IMR-90 (cell line): ENCODE measurements around the gene OBP2A.

Experiments
- CEBPB ChIP-seq: IDR thresholded peaks from 2 replicates; pipeline ENCODE4 v1.6.1; 2012; ENCODE audit warnings: low read depth, low read length, improper control_type of control experiment
- MAFK ChIP-seq: IDR thresholded peaks from 2 replicates; pipeline ENCODE4 v1.6.1; 2012; ENCODE audit warnings: low read depth, low read length, improper control_type of control experiment
- MXI1 ChIP-seq: IDR thresholded peaks from 2 replicates; pipeline ENCODE4 v1.6.1; 2012; ENCODE audit warnings: low read depth, mild to moderate bottlenecking, low read length, moderate library complexity, borderline replicate concordance
- NFE2L2 ChIP-seq: fragments of 150-350 bp; IDR thresholded peaks from 2 replicates; pipeline ENCODE4 v1.6.1; 2016; ENCODE audit warnings: low read depth, mild to moderate bottlenecking, low read length
- POLR2A ChIP-seq: IDR thresholded peaks from 2 replicates; pipeline ENCODE4 v1.6.1; 2012; ENCODE audit warnings: mild to moderate bottlenecking, low read depth, low read length
- RAD21 ChIP-seq: IDR thresholded peaks from 2 replicates; pipeline ENCODE4 v1.6.1; 2012; ENCODE audit warnings: low read length, improper control_type of control experiment
- RFX5 ChIP-seq: IDR thresholded peaks from 2 replicates; pipeline ENCODE4 v1.8.0; 2012; ENCODE audit warnings: low read depth, mild to moderate bottlenecking, low read length, moderate library complexity
- SMC3 ChIP-seq: fragments of 150-350 bp; IDR thresholded peaks from 2 replicates; pipeline ENCODE4 v1.6.1; 2016; ENCODE audit warnings: low read depth, mild to moderate bottlenecking, antibody characterized with exemption, low read length, moderate library complexity
- TF ChIP-seq, protein P1 (sequence below): fragments of 150-350 bp; IDR thresholded peaks from 2 replicates; pipeline ENCODE4 v1.6.1; 2017; ENCODE audit warnings: mild to moderate bottlenecking, antibody characterized with exemption, low read length, low read depth
- TF ChIP-seq, protein P2 (sequence below): conservative IDR thresholded peaks from 2 replicates; pipeline ENCODE4 v1.5.1; 2012; ENCODE audit warnings: mild to moderate bottlenecking, low read depth, low read length, improper control_type of control experiment

DNA sequence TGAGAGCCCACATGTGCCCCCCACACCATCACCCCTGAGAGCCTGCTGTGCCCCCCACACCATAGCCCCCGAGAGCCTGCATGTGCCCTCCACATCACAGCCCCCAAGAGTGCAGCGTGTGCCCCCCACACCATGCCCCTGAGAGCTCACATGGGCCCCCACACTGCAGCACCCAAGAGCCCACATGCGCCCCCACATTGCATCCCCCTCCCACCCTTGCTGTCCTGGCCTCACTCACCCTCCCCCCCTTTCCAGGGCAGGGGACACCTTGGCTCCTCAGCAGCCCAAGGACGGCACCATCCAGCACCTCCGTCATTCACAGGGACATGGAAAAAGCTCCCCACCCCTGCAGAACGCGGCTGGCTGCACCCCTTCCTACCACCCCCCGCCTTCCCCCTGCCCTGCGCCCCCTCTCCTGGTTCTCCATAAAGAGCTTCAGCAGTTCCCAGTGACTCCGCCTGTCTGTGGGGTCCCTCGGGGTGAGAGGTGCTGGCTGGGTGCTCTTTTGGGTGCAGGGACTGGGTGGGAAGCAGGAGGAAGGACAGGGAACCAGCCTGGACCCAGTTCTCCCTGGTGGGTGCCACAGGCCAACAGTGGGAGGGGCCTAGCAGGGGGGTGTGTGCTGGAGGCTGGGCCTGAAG, 19.7 kb upstream of the OBP2A start:
- TF ChIP-seq, protein P1, sequence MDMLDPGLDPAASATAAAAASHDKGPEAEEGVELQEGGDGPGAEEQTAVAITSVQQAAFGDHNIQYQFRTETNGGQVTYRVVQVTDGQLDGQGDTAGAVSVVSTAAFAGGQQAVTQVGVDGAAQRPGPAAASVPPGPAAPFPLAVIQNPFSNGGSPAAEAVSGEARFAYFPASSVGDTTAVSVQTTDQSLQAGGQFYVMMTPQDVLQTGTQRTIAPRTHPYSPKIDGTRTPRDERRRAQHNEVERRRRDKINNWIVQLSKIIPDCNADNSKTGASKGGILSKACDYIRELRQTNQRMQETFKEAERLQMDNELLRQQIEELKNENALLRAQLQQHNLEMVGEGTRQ: no peak
- no peak for TF ChIP-seq MAFK
- TF ChIP-seq, protein P2, sequence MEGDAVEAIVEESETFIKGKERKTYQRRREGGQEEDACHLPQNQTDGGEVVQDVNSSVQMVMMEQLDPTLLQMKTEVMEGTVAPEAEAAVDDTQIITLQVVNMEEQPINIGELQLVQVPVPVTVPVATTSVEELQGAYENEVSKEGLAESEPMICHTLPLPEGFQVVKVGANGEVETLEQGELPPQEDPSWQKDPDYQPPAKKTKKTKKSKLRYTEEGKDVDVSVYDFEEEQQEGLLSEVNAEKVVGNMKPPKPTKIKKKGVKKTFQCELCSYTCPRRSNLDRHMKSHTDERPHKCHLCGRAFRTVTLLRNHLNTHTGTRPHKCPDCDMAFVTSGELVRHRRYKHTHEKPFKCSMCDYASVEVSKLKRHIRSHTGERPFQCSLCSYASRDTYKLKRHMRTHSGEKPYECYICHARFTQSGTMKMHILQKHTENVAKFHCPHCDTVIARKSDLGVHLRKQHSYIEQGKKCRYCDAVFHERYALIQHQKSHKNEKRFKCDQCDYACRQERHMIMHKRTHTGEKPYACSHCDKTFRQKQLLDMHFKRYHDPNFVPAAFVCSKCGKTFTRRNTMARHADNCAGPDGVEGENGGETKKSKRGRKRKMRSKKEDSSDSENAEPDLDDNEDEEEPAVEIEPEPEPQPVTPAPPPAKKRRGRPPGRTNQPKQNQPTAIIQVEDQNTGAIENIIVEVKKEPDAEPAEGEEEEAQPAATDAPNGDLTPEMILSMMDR: no peak
- TF ChIP-seq POLR2A: no peak
- no peak for TF ChIP-seq MXI1
- no peak for TF ChIP-seq SMC3
- TF ChIP-seq CEBPB: no peak
- TF ChIP-seq NFE2L2: no peak
- TF ChIP-seq RAD21: no peak
- TF ChIP-seq RFX5: no peak
